H1 (cell line): ENCODE results near the gene WDR59.

Experiments used
- CHD1 ChIP-seq: IDR thresholded peaks from 2 replicates; pipeline ENCODE4 v1.6.1; 2012; ENCODE audit warnings: low read depth, low read length, improper control_type of control experiment
- CTCF ChIP-seq, 3 experiments: IDR thresholded peaks; 1 replicate in 2 of 3; 2 replicates in 1 of 3; pipeline versions ENCODE4 v1.5.1 to v1.6.1; 2011; ENCODE audit warnings: low read length in 3 of 3, mild to moderate bottlenecking in 3 of 3, inconsistent platforms in 2 of 3, low read depth in 1 of 3, moderate library complexity in 1 of 3; ENCODE audit not compliant: insufficient read depth in 1 of 3; ENCODE audit errors: control extremely low read depth in 1 of 3
- GABPA ChIP-seq: IDR thresholded peaks from 2 replicates; pipeline ENCODE4 v1.6.1; 2011; ENCODE audit warnings: mild to moderate bottlenecking, low read length, moderate library complexity, borderline replicate concordance; ENCODE audit not compliant: insufficient read depth
- NRF1 ChIP-seq: IDR thresholded peaks from 2 replicates; pipeline ENCODE4 v1.6.1; 2011; ENCODE audit warnings: mild to moderate bottlenecking, low read depth, low read length, improper control_type of control experiment
- POLR2A ChIP-seq, 2 experiments: IDR thresholded peaks; 1 replicate in 1 of 2; 2 replicates in 1 of 2; pipeline ENCODE4 v1.6.1; 2011; ENCODE audit warnings: low read depth in 2 of 2, low read length in 2 of 2, mild to moderate bottlenecking in 2 of 2; ENCODE audit errors: control extremely low read depth in 1 of 2
- POLR2AphosphoS5 ChIP-seq: IDR thresholded peaks from 2 replicates; pipeline ENCODE4 v1.6.1; 2011; ENCODE audit warnings: low read depth, low read length
- RFX5 ChIP-seq: IDR thresholded peaks from 2 replicates; pipeline ENCODE4 v1.6.1; 2011; ENCODE audit warnings: low read depth, low read length, improper control_type of control experiment, borderline replicate concordance
- SIN3A ChIP-seq, 2 experiments: IDR thresholded peaks in 1 of 2; conservative IDR thresholded peaks in 1 of 2; 2 replicates each; pipeline ENCODE4 v1.6.1; 2011 to 2012; ENCODE audit warnings: low read length in 2 of 2, improper control_type of control experiment in 1 of 2, low read depth in 1 of 2, mild to moderate bottlenecking in 1 of 2
- TAF7 ChIP-seq: optimal IDR thresholded peaks from 2 replicates; pipeline ENCODE3; 2011; ENCODE audit warnings: low read depth, mild to moderate bottlenecking, inconsistent platforms, low read length, moderate library complexity, borderline replicate concordance
- YY1 ChIP-seq: IDR thresholded peaks from 2 replicates; pipeline ENCODE4 v1.6.1; 2011; ENCODE audit warnings: low read depth, mild to moderate bottlenecking, low read length

GRCh38 chr16:75010427-75010826, 25.5 kb upstream of the WDR59 start:
- TF ChIP-seq CTCF (IDR thresholded peaks at IDR 0.05; ENCODE audit: control extremely low read depth in 1 of 3, insufficient read depth in 1 of 3, low read depth in 1 of 3, low read length in 3 of 3) (no peak), POLR2A (IDR thresholded peaks at IDR 0.05; ENCODE audit: control extremely low read depth in 1 of 2, low read depth in 2 of 2, low read length in 2 of 2) (no peak), RFX5 (no peak), NRF1 (no peak), CHD1 (no peak), YY1 (no peak), TAF7 (no peak), GABPA (no peak), SIN3A (conservative IDR thresholded peaks at IDR 0.05 in 1 of 2, IDR thresholded peaks at IDR 0.05 in 1 of 2; ENCODE audit: low read depth in 1 of 2, low read length in 2 of 2) (no peak), POLR2AphosphoS5 (no peak)
